GM11168 (cell line): ENCODE measurements around the gene C7.
"Not testable (repeated sequence)": the region's sequence is repeated elsewhere in the genome, so short reads cannot be mapped to it uniquely, and the experiment has no call there.

Experiments
- in situ Hi-C: fragments of 300-500 bp; cut with MboI; formaldehyde crosslinking; loops from one replicate; pipeline ENCODE4 v1.12.0; 2022; ENCODE audit warnings: low sequenced_read_pairs; ENCODE audit not compliant: unreplicated experiment

The C7 gene

DNA sequence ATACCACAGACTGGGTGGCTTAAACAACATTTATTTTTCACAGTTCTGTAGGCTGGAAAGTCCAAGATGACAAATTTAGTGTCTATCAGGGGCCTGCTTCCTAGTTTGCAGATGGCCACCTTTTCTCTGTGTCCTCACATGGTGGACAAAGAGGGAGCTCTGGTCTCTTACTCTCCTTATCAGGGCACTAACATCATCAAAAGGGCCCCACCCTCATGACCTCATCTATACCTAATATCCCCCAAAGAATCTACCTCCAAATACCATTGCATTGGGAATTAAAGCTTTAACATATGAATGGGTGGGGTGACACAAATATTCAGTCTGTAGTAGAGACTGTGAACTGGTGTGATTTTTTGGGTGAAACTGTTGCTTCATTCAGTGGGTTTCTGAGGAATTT is 78.1 kb downstream of the C7 start:
- in situ Hi-C loops, result no loop called here

DNA sequence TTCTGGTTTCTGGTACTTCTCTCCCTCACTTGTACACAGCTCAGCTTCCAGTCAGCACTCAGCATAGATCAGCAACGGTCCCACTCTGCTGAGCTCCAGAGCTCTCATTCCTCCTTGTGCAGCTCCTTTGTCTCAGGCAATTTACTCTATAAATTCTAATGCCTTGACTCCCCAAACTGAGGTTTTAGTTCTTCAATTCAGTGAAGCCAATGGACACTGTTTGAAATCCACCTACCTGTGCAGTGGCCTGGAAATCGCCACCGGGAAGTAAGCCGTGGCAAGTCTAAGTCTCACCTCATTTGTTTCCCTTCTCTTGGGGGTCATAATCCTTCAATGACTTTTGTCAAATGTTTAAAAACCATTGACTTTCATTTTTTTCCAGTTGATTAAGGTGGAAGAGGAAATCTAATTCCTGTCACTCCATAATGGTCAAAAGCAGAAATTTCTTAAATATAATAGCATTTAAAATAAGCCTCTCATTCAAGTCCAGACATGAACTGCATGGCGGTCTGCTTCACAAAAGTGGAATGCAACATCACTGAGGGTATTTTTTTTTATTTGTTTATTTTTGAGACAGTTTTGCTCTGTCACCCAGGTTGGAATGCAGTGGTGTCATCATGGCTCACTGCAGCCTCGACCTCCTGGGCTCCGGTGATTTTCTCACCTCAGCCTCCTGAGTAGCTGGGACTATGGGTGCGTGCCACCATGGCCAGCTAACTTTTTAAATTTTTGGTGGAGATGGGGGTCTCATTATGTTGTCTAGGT is 79.6 kb downstream of the C7 start:
- in situ Hi-C loops, result no loop called here

DNA sequence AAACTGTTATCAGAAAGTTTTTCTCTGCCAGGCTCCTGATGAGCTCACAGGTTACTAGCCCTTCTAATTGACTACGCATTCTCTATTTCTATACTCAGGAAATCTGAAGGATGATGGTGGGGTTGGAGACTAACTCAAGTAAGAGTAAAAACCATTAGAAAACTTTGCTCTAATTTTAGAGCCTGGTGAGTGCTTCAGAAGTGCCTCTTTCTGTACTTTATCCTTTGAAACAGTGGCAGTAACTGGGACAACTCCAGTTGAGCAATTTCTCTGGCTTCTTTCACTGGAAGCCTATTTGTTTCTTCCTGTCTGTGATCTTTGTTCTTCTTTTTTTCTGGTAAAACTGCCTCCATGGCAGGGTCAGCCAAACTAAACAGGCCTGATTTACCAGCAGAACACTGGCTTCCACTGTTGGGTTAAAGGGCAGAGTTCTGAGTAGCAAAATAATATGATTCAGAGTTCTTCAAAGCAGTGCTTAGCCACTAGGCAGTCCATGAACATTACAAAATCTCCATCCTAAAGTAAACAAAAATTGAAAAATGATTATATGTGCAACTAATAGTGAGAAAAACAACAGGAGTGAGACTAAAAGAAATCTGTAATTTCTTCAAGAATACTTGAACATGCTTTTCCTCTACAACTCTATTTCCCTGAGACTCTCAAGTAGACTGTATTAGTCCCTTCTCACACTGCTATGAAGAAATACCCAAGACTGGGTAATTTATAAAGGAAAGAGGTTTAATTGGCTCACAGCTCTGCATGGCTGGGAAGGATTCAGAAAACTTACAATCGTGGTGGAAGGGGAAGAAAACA is 82.1 kb downstream of the C7 start:
- in situ Hi-C loops, result no loop called here

DNA sequence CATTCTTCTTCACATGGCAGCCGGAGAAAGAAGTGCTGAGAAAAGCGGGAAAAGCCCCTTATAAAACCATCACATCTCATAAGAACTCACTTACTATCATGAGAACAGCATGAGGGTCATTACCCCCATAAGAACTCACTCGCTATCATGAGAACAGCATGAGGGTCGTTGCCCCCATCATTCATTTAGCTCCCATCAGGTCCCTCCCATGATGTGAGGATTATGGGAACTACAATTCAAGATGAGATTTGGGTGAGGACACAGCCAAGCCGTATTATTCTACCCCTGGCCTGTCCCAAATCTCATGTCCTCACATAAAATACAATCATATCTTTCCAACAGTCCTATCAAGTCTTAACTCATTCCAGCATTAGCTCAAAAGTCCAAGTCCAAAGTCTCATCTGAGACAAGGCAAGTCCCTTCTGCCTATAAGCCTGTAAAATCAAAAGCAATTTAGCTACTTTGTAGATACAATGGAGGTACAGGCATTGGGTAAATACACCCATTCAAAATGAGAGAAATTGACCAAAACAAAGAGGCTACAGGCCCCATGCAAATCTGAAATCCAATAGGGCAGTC is 82.8 kb downstream of the C7 start:
- in situ Hi-C loops, result no loop called here

DNA sequence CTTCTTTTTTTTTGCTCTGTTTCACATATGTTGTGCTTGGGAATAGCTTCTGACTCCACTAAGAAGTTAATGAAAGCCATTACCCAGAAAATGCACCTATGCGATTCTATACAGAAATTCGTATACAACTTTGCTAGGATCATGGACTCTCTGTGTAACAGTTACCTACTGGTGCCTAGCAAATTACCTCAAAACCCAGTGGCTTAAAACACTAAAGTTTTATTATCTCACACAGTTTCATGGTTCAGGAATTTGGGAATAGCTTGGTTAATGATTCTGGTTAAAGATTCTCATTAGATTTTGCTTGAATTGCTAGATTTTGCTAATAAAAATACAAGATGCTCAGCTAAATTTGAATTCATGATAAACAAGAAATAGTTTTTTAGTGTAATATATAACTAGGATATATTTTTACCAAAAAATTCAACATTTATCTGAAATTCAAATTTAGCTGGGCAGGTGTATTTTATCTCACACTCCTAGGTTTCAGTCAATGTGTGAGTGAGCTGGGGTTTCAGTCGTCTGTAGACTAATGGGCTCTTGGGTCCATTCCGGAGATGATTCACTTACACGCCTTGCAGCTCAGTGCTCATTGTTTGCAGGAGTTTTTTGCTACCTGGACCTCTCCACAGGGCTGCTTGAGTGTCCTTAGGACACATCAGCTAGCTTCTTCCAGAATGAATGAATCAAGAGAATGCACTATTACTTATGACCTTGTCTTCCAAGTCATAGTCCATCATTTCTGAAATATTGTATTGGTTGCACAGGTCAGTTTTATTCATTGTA is 86.7 kb downstream of the C7 start:
- in situ Hi-C loops, result no loop called here

DNA sequence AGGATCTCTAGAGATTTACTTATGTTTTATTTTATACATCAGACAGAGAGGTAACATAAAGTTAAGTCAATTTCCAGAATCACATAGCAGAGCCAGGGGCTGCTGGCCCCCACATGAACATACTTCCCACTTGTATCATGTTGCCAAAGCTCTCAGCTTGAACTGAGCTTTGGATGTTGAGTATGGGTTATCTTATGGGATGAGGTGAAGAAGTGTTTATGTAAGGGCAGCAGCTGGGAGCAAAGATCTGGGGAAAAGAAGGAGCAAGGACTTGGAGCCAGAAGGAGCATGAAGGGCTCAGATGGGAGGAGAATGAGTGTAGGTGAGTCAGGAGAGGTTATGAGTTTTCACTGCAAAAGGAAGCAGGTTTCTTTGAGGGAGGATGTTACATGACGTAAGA is 89.8 kb downstream of the C7 start:
- in situ Hi-C loops, result no loop called here

DNA sequence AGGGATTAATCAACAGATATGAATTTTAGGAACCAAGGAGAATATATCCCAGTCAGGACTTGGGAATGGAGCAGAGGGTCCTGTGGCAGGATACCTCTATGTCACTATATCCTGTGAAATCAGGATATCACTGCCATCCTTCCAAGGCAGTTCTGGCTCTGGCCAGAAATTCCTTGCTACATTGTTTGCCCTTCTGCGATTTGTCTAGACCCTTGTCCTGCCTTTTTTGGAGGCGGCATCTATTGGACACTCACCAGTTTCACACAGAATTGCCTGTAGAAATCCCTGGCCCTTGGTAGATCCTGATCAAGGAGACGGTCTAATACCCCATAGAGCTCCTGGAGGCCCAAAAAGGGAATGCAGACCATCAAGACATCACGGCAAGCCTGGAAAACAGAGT is 90.7 kb downstream of the C7 start:
- in situ Hi-C loops, result no loop called here

DNA sequence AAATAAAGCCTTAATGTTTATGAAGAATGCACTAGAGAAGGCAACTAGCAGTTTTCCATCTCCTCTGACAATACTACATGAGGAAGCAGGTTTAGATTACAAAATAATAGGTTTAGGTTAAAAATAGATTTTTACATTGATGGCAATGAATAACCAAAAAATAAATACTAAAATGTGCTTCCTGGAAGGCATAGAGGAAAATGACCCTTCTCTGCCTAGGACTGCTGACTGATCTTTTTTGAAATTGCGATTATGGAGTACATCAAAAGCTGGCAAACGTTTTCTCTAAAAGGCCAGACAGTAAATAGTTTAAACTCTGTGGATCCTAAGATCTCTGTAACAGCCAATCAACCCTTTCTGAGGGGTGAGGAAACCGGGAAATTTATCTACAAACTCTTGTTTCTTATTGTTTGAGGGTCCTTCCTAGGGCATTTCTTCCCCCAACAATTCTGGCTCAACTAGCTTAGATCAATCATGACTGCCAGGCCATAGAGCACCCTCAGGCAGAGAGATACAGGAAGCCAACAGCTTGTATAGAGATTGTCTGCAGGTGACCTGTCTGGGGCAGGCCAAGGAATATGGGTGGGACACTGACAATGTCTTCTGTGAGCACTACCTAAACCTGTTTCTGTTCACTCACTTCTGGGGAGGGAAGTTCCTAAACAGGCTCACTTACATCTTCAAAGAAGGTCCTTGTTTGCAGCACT is 94.5 kb downstream of the C7 start:
- in situ Hi-C loops, result no loop called here

DNA sequence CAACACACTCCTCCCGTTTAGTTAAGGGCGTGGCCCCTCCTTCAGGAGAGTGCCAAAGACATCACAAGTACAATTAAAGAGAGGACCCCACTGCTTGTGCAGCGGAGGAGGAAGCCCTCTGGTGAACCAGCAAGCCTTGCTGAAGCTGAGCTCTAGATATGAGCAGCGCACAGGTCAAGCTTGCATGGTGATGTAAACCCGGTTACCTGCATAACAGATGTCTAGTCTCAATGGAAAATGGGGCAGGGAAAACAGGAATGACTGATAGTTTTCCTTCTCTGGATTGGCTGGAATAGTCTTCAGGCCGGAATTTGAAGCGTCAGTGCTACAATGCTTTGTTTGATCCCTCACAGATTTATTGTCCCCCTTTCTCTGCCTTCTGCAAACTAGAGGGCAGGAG is 95.6 kb downstream of the C7 start:
- in situ Hi-C loops, result no loop called here

DNA sequence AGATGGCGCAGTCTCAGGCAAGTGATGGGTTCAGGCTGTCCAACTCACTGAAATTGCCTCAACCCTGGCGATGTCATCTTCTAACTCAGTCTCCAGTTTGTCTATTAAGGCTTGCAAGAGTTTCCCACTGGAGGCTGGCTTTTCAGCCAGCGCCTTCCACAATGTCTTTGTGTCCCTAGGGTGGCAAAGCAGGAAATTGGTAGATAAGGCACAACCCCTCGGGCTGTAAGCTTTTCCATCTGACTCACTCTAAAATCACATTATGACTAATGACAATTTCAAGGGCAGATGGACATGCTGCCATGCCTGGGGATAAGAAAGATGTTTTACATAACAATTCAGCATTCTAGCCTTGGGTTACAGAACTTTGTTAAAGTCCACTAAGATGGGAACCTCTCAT is 99.9 kb downstream of the C7 start:
- in situ Hi-C loops, result no loop called here

DNA sequence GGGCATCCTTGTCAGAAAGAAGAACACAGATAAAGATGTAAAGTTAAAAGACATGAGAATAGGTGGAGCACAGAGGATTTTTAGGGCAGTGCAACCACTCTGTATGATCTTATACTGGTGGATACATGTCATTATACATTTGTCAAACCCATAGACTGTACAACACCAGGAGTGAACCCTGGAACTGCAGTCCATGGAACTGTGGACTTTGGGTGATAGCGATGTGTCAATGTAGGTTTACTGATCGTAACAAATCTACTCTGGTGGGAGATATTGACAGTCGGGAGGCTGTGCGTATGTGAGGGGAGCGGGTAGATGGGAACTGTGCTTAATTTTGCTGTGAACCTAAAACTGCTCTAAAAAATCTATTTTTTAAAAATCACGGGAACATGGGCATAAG is 101.3 kb downstream of the C7 start:
- in situ Hi-C loops, result no loop called here

DNA sequence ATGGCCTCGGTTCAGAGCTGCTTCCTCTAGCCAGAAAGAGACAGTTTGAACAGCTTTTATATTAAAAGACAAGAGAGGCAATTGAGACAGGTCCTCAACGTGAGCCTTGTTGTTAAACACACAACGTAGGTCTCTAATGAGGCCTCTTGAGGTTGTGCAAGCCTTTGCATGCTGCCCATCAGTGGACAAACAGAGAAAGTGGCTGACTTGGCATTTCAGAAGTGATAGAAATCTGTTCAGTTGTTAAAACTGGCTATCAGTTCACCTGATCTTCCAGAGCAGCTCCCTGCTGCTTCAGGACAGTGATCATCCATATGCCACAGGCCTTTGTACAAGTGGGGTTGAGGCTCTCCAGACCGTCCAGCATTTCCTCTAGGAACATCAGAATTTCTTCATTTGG is 103.0 kb downstream of the C7 start:
- in situ Hi-C loops, result no loop called here

DNA sequence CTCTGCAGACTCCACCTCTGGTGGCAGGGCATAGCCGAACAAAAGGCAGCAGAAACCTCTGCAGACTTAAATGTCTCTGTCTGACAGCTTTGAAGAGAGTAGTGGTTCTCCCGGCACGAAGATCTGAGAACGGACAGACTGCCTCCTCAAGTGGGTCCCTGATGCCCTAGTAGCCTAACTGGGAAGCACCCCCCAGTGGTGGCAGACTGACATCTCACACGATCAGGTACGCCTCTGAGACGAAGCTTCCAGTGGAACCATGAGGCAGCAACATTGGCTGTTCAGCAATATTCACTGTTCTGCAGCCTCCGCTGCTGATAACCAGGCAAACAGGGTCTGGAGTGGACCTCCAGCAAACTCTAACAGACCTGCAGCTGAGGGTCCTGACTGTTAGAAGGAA is 113.3 kb downstream of the C7 start:
- in situ Hi-C loops, result not testable (repeated sequence)
